Stimulated activated effector memory CD8-positive, alpha-beta T cell treated with anti-CD3 and anti-CD28 coated beads, Interleukin-12 subunit alpha, Interleukin-12 subunit beta, amount 100 ng/mL, for 72 hours (primary cell): ENCODE data around the gene INTS11.
"Not testable (repeated sequence)": the region's sequence is repeated elsewhere in the genome, so short reads cannot be mapped to it uniquely, and the experiment has no call there.

Experiments
- ATAC-seq: fragments of 150-1000 bp; cut with Tn5 transposase; 2 replicates; pipeline ENCODE4 v1.10.0; 2021
- DNase-seq, 2 donors: peaks; one replicate each; pipeline ENCODE4 v3.0.0; 2021 to 2022; ENCODE audit warnings: low spot score in 2 of 2
- H3K27ac Mint-ChIP-seq: one replicate; pipeline ENCODE4 v1.8.0; 2022; ENCODE audit warnings: mild to moderate bottlenecking, mixed read lengths
- H3K36me3 Mint-ChIP-seq: one replicate; pipeline ENCODE4 v1.8.0; 2022; ENCODE audit warnings: mild to moderate bottlenecking, mixed read lengths
- H3K4me1 Mint-ChIP-seq: one replicate; pipeline ENCODE4 v1.8.0; 2022; ENCODE audit warnings: mixed read lengths
- H3K4me3 Mint-ChIP-seq: one replicate; pipeline ENCODE4 v1.8.0; 2022; ENCODE audit warnings: mild to moderate bottlenecking, mixed read lengths
- H3K9me3 Mint-ChIP-seq: one replicate; pipeline ENCODE4 v1.8.0; 2022; ENCODE audit warnings: mixed read lengths

Gene INTS11

DNA sequence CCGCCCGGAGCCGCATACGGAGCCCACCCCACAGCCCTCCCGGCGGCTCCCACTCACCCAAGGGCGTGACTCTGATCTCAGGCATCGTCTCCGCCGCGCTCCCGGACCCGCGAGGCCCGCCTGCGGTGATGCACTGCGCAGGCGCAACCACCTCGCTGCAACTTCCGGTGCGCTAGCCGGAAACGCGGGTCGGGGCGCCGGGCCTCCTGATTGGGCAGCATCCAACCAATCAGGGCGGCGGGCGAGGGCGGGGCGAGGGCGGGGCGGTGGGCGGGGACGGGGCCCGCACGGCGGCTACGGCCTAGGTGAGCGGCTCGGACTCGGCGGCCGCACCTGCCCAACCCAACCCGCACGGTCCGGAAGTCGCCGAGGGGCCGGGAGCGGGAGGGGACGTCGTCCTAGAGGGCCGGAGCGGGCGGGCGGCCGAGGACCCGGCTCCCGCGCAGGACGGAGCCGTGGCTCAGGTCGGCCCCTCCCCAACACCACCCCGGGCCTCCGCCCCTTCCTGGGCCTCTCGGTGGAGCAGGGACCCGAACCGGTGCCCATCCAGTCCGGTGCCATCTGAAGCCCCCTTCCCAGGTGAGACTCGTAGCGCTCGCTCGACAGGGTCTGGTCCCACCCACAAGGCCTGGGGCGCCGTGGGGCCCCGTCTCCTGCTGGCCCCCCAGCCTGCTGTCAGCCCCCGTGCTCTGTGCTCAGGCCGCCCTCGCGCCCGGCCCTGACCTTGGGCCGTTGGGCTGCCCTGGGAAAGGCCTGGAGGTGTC, at the start of gene INTS11, which contains the start of gene CPTP:
INTS11 (minus strand) TSS at position 137 of the 764 bp plus-strand sequence; CDS start at position 85, 52 bp downstream.
CPTP (plus strand) TSS at position 279 of the 764 bp plus-strand sequence. CDS start 2,109 bp downstream, outside the sequence.
- Mint-ChIP-seq H3K9me3 (no peaks in the 10 kb centered on the region), H3K4me3 (peak within 1 kb of the TSS; percentile 83), H3K4me1 (peaks cover 35% of the 10 kb centered on the region), H3K36me3 (peaks cover 14% of the 10 kb centered on the region), H3K27ac (peak within 1 kb of the TSS; percentile 91)
- DNase-seq = peak; percentile 93 to 96
- ATAC-seq = peak; percentile 87

DNA sequence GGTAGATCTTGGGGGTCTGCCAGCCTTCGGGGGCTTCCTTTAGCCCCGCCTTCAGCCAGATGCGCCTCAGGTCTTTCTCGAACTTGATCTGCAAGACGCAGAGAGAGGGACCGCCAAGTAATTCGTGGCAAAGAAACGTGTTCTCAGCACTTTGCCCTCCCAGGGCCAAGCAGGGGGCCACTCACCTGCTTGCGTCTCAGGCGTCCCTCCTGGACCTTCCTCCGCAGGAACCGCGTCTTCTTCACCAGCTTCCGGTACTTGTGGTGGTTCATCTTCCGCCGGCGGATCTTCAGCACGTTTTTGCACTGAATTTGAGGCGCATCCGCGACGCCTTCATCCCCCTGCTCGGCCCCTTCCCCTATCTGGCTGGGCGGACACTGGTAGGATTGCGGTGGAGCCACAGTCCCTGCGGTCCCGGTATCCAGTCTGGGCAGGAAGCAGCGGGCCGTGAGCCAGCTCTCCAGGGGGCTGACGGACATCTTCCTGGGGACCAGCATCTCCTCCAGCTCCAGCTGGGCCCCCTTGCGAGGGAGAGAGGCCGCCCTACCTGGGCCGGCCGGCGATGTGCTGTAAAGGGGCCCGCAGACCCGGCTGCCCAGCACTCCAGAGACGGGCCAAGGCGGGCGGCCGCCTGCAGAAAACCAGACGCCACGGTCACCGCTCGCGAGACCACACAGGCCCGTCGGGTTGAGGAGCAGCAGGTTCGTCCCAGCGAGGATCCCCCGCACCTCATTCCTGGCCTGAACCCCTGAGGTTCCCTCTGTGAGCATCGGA, 49.5 kb upstream of the INTS11 start:
- peaks cover 20% of the 10 kb centered on the region for H3K4me1 Mint-ChIP-seq
- H3K9me3 Mint-ChIP-seq = no peaks in the 10 kb centered on the region
- H3K36me3 Mint-ChIP-seq = peaks cover 13% of the 10 kb centered on the region
- H3K27ac Mint-ChIP-seq = peak overlapping the region; percentile 96
- DNase-seq = no peak
- H3K4me3 Mint-ChIP-seq = peak overlapping the region; percentile 85
- no peak for ATAC-seq

DNA sequence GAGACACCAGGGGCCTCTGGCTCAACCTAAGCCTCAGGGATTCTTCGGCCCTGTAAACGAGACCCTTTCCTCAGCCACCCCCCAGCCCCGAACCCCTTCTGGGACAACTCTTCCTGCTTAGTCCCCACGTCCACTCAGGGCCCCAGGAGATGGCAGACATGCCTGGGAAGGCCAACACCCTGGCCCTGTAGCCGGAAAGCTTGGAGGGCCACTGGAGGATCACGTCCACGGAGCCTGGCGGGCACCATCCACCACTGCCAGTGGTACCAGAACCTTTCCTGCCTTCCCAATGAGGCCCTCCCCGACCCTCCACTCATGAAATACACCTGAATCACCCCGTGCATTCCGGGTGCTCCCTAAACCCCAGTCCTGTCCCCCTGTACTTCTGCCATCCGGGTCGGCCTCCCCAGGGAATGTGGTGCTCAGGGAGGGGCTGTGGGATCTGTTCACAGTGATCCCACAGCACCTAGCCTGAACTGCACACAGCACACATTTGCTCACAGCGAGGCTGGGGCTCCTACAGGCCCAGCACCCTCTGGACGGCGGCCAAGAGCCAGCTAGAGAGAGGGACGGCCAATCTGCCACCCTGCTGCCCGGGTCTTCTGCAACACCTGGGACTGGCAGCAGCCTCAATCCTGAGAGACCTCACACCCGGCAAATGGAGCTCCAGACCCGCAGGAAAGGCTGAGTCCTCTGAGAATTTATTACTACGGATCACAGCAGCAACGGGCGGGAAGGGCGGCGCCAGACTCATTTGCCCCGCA, 48.8 kb upstream of the INTS11 start:
- Mint-ChIP-seq H3K36me3 (peaks cover 13% of the 10 kb centered on the region), H3K9me3 (no peaks in the 10 kb centered on the region), H3K4me1 (peaks cover 20% of the 10 kb centered on the region), H3K27ac (peak overlapping the region; percentile 96), H3K4me3 (peak overlapping the region; percentile 85)
- DNase-seq (no peak), ATAC-seq (no peak)

DNA sequence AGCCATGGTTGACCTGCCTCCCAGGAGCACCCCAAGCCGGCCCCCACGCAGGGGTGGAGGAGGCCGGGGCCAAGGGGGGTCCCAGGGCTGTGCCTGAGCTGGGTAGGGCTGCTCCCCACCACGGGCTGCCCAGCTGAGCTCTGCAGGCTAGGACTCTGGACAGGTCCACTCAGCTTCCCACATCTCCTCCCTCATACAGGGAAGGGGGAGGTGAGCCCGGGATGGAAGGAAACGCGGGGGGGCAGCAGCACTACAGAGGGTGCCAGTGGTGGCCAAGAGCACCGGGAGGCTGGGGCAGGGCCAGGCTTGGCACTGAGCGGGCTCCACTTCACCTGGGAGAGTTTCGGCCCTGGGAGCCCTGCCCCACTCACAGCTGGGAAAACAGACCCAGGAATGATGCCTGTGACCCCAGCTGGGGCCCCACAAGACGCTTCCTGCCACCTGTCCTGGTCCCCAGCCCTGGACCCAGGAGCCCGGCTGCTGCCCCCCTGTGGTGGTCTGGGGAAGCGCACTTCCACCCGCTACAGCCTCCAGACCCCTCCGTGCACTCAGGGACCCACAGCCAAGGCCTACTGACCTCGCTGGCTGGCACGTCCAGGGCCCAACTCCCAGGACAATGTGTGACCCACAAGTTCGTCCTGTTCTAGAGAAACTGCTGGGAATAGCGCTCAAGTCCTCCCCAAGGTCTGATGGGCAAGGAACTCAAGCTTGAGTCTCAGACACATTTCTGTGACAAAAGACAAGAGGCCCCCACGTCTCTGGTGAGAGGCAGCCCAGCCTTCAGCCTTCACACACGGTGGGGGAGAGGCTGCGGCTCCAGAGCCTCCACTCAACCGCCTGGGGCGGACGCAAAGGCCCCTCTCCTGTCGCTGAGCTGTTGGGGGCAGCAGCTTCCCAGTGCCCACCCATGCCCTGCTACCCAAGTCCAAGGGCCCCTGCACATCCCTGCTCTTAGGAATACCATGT, 47.6 kb upstream of the INTS11 start:
- ATAC-seq (peak; percentile 59), DNase-seq (peak; percentile 89 to 94)
- Mint-ChIP-seq H3K4me1 (peaks cover 20% of the 10 kb centered on the region), H3K36me3 (peaks cover 13% of the 10 kb centered on the region), H3K9me3 (no peaks in the 10 kb centered on the region), H3K27ac (no peak overlapping the region), H3K4me3 (peak overlapping the region; percentile 29)

DNA sequence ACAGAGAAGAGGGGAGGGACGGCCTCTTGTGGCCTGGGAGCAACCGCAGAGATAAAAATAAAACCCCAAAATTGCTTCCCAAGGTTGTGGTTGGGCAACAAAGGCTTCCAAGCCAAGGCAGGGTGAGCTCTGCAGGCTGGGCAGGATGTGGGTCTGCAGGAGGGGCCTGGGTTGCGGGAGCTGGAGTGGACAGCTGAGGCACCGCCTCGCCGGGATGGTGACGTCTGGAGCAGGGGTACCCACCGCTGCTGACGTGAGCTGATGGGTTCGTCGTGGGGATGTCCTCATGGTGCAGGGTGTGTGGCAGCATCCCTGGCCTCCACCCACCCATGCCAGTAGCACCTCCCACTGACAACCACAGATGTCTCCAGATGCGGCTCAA, 46.9 kb upstream of the INTS11 start:
- H3K27ac Mint-ChIP-seq = no peak overlapping the region
- H3K36me3 Mint-ChIP-seq = peaks cover 13% of the 10 kb centered on the region
- no peak for DNase-seq
- peak overlapping the region; percentile 29 for H3K4me3 Mint-ChIP-seq
- peak; percentile 14 for ATAC-seq
- peaks cover 16% of the 10 kb centered on the region for H3K4me1 Mint-ChIP-seq
- no peaks in the 10 kb centered on the region for H3K9me3 Mint-ChIP-seq

GRCh38 chr1:1370771-1371300, 46.4 kb upstream of the INTS11 start:
- peak overlapping the region; percentile 29 for H3K4me3 Mint-ChIP-seq
- no peak for DNase-seq

DNA sequence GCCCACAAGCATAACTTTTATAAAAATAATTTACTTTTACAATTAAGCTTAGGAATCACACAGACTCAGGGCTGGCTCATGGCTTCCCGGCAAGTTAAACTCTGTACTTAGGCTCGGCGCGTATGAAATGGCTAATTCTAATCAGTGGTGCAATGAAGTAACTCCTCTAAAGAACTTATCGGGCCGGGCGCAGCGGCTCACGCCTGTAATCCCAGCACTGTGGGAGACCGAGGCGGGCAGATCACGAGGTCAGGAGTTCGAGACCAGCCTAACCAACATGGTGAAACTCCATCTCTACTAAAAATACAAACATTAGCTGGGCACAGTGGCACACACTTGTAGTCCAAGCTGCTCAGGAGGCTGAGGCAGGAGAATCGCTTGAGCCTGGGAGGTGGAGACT, 45.6 kb upstream of the INTS11 start:
- not testable (repeated sequence) for DNase-seq, H3K9me3 Mint-ChIP-seq, H3K4me3 Mint-ChIP-seq, ATAC-seq, H3K36me3 Mint-ChIP-seq, H3K27ac Mint-ChIP-seq
- peaks cover 13% of the 10 kb centered on the region for H3K4me1 Mint-ChIP-seq

More at GRCh38 chr1:1370771-1371300, 46.4 kb upstream of the INTS11 start:
- peaks cover 13% of the 10 kb centered on the region for H3K4me1 Mint-ChIP-seq
- H3K9me3 Mint-ChIP-seq = no peaks in the 10 kb centered on the region
- H3K36me3 Mint-ChIP-seq = peaks cover 13% of the 10 kb centered on the region
- no peak for ATAC-seq
- no peak overlapping the region for H3K27ac Mint-ChIP-seq

GRCh38 chr1:1367315-1367714, 42.9 kb upstream of the INTS11 start:
- H3K4me3 Mint-ChIP-seq = no peak overlapping the region
- no peak for ATAC-seq
- no peaks in the 10 kb centered on the region for H3K9me3 Mint-ChIP-seq
- peaks cover 5% of the 10 kb centered on the region for H3K36me3 Mint-ChIP-seq
- peaks cover 5% of the 10 kb centered on the region for H3K4me1 Mint-ChIP-seq
- no peak overlapping the region for H3K27ac Mint-ChIP-seq
- DNase-seq = no peak

DNA sequence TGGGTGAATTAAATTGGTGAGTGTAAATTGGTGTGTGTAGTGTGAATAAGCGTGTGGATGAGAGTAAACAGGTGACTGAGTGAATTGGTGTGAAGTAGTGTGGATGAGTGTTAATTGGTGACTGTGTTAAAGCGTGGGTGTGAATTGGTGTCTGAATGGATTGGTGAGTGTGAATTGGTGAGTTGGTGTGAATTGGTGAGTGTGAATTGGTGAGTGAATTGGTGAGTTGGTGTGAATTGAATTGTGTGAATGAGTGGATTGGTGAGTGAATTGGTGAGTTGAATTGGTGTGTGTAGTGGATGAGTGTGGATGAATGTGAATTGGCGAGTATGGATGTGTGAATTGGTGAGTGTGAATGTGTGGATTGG, 42.2 kb upstream of the INTS11 start:
- Mint-ChIP-seq H3K4me1 (no peaks in the 10 kb centered on the region), H3K36me3 (no peaks in the 10 kb centered on the region)

GRCh38 chr1:1365875-1366698, 41.6 kb upstream of the INTS11 start:
- Mint-ChIP-seq H3K4me1 (no peaks in the 10 kb centered on the region), H3K27ac (no peak overlapping the region)
- DNase-seq = no peak

More for the DNA sequence above, 42.2 kb upstream of the INTS11 start:
- Mint-ChIP-seq H3K27ac (no peak overlapping the region), H3K9me3 (no peaks in the 10 kb centered on the region), H3K4me3 (no peak overlapping the region)
- DNase-seq (no peak), ATAC-seq (no peak)

DNA sequence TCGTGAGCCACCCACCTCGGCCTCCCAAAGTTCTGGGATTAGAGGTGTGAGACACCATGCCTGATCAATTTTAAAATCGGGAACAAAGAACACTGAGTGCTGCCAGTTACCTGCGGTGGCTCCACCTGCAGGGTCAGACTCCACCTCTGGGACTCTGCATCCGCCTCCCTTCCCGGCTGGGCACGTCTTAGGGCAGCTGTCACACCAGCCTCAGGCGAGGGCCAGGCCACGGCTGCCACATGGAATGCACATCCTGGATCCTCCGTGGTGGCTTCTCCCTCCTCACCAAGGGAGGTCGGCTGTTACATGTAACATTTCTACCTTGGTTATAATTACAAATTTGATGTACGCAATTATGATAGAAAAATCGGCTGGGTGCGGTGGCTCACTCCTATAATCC, 39.8 kb upstream of the INTS11 start:
- Mint-ChIP-seq H3K9me3 (no peaks in the 10 kb centered on the region), H3K4me1 (no peaks in the 10 kb centered on the region), H3K36me3 (no peaks in the 10 kb centered on the region), H3K27ac (no peak overlapping the region), H3K4me3 (no peak overlapping the region)
- ATAC-seq (no peak), DNase-seq (no peak)

More at GRCh38 chr1:1365875-1366698, 41.6 kb upstream of the INTS11 start:
- Mint-ChIP-seq H3K9me3 (no peaks in the 10 kb centered on the region), H3K36me3 (no peaks in the 10 kb centered on the region), H3K4me3 (no peak overlapping the region)
- no peak for ATAC-seq

GRCh38 chr1:1361982-1362423, 37.5 kb upstream of the INTS11 start:
- DNase-seq = no peak
- Mint-ChIP-seq H3K27ac (no peak overlapping the region), H3K36me3 (no peaks in the 10 kb centered on the region), H3K4me3 (no peak overlapping the region), H3K4me1 (peaks cover 5% of the 10 kb centered on the region), H3K9me3 (no peaks in the 10 kb centered on the region)
- no peak for ATAC-seq

- ATAC-seq (no peak), DNase-seq (no peak)
- H3K36me3 Mint-ChIP-seq = no peaks in the 10 kb centered on the region
- no peak overlapping the region for H3K27ac Mint-ChIP-seq
- no peaks in the 10 kb centered on the region for H3K9me3 Mint-ChIP-seq
- H3K4me3 Mint-ChIP-seq = no peak overlapping the region
- peaks cover 5% of the 10 kb centered on the region for H3K4me1 Mint-ChIP-seq
Observed at GRCh38 chr1:1361233-1361981, 36.9 kb upstream of the INTS11 start.
